GM12878 (cell line): ENCODE results near the gene MGME1. TPM values are rescaled to one million over a fixed set of nuclear protein-coding genes. Genes with fewer than 3 reads are reported as not detected.

ENCODE experiments used
- ATAC-seq: fragments of 200-7000 bp; cut with Tn5 transposase; 3 replicates; pipeline ENCODE4 v1.9.1; 2020; ENCODE audit warnings: mild to moderate bottlenecking, moderate library complexity
- BruUV-seq: library from RNA; stranded (reverse); fragments of 400-500 nt; replicated peaks from 2 replicates; lab custom pipeline; 2021; lab: Mats Ljungman, UMichigan
- CTCF ChIA-PET: fragments of 300-600 bp; sonication (Branson Sonifier 250); formaldehyde crosslinking; extraction: SDS; loops from one replicate; lab custom pipeline; 2021; ENCODE audit warnings: inconsistent platforms; lab: Yijun Ruan, JAX
- POLR2A ChIA-PET: fragments of 350-600 bp; formaldehyde crosslinking; extraction: SDS; loops from one replicate; lab custom pipeline; 2021; ENCODE audit warnings: inconsistent platforms; lab: Charles Lee
- RAD21 ChIA-PET: fragments of 300-600 bp; sonication (Branson Sonifier 250); formaldehyde crosslinking; loops from one replicate; lab custom pipeline; 2023; ENCODE audit warnings: antibody characterized with exemption; ENCODE audit not compliant: unreplicated experiment; lab: Charles Lee
- SMC1A ChIA-PET: fragments of 300-600 bp; sonication (Branson Sonifier 250); formaldehyde crosslinking; loops from one replicate; lab custom pipeline; 2023; ENCODE audit not compliant: unreplicated experiment, uncharacterized antibody; lab: Charles Lee
- DNase-seq: peaks from one replicate; pipeline ENCODE4 v3.0.0-alpha.2; 2011; ENCODE audit warnings: low read depth, low spot score
- FAIRE-seq: peaks from 3 replicates; lab custom pipeline; 2011; peaks lifted over from hg19 to GRCh38; lab: Jason Lieb, UNC
- H2AFZ ChIP-seq: 2 replicates; pipeline ENCODE4 v1.6.0; 2011; ENCODE audit warnings: low read depth, low read length, control low read depth; ENCODE audit not compliant: control insufficient read depth
- H3K27ac ChIP-seq: 2 replicates; pipeline ENCODE4 v1.5.1; 2011; ENCODE audit warnings: control low read depth; ENCODE audit not compliant: control insufficient read depth, insufficient read depth
- H3K27me3 ChIP-seq, 2 experiments: replicated peaks in 1 of 2; 2 replicates each; pipeline versions ENCODE4 v1.6.0 to v1.6.1; 2011; ENCODE audit warnings: low read length in 1 of 2; ENCODE audit not compliant: control insufficient read depth in 2 of 2, insufficient read depth in 2 of 2
- H3K36me3 ChIP-seq, 2 experiments: 2 replicates each; pipeline ENCODE4 v1.5.1; 2011; ENCODE audit warnings: low read length in 1 of 2; ENCODE audit not compliant: control insufficient read depth in 2 of 2, insufficient read depth in 2 of 2
- H3K4me1 ChIP-seq: 2 replicates; pipeline ENCODE4 v1.6.1; 2011; ENCODE audit warnings: mild to moderate bottlenecking, low read length, moderate library complexity, mixed read lengths; ENCODE audit not compliant: control insufficient read depth, insufficient read depth
- H3K4me2 ChIP-seq: 2 replicates; pipeline ENCODE4 v1.6.0; 2011; ENCODE audit warnings: control low read depth; ENCODE audit not compliant: control insufficient read depth, insufficient read depth
- H3K4me3 ChIP-seq: fragments of 200-600 bp; sonication (generic); 2 replicates; pipeline ENCODE4 v1.5.1; 2016
- H3K79me2 ChIP-seq: 2 replicates; pipeline ENCODE4 v1.6.0; 2011; ENCODE audit warnings: low read length; ENCODE audit not compliant: control insufficient read depth, insufficient read depth
- H3K9ac ChIP-seq: 2 replicates; pipeline ENCODE4 v1.8.0; 2011; ENCODE audit warnings: low read length, control low read depth, mixed read lengths; ENCODE audit not compliant: control insufficient read depth, insufficient read depth
- H3K9me3 ChIP-seq: replicated peaks from 3 replicates; pipeline ENCODE4 v1.5.1; 2011; ENCODE audit warnings: mild to moderate bottlenecking, low read length; ENCODE audit not compliant: control insufficient read depth, insufficient read depth
- H4K20me1 ChIP-seq: 2 replicates; pipeline ENCODE4 v1.6.0; 2011; ENCODE audit not compliant: control insufficient read depth, insufficient read depth
- ASH2L ChIP-seq: fragments of 300-600, 200-600 bp; sonication (generic); IDR thresholded peaks from 2 replicates; pipeline ENCODE4 v1.6.1; 2017; ENCODE audit warnings: low read depth, mild to moderate bottlenecking, borderline replicate concordance
- BACH1 ChIP-seq: fragments of 450-650 bp; IDR thresholded peaks from 2 replicates; pipeline ENCODE4 v1.6.1; 2017; ENCODE audit warnings: mild to moderate bottlenecking, borderline replicate concordance
- BCL3 ChIP-seq: IDR thresholded peaks from 2 replicates; pipeline ENCODE4 v1.6.1; 2011; ENCODE audit warnings: borderline replicate concordance, low read depth, mild to moderate bottlenecking, moderate library complexity, low read length; ENCODE audit not compliant: insufficient read depth, poor library complexity, severe bottlenecking
- CHD4 ChIP-seq: fragments of 200-600 bp; sonication (generic); IDR thresholded peaks from 2 replicates; pipeline ENCODE4 v1.6.1; 2016; ENCODE audit warnings: mild to moderate bottlenecking
- FOXM1 ChIP-seq: IDR thresholded peaks from 2 replicates; pipeline ENCODE4 v1.6.1; 2012; ENCODE audit warnings: low read depth, mild to moderate bottlenecking, inconsistent platforms, low read length, moderate library complexity
- PAX8 ChIP-seq: fragments of 450-650 bp; IDR thresholded peaks from 2 replicates; pipeline ENCODE4 v1.6.1; 2017; ENCODE audit warnings: mild to moderate bottlenecking, moderate library complexity
- RAD21 ChIP-seq: IDR thresholded peaks from 2 replicates; pipeline ENCODE4 v1.6.1; 2011; ENCODE audit warnings: mild to moderate bottlenecking, low read depth, low read length, moderate library complexity; ENCODE audit not compliant: insufficient read depth
- SKIL ChIP-seq: fragments of 450-650 bp; IDR thresholded peaks from 2 replicates; pipeline ENCODE4 v1.6.1; 2017; ENCODE audit warnings: mild to moderate bottlenecking, low read depth, inconsistent platforms; ENCODE audit not compliant: poor library complexity, severe bottlenecking
- WGBS: methylation state at CpG from one replicate; pipeline ENCODE4 v1.1.6; 2016; ENCODE audit warnings: low lambda C conversion rate; ENCODE audit not compliant: insufficient replicate concordance, insufficient coverage; ENCODE audit errors: missing lambda C conversion rate; 5-methylcytosine and 5-hydroxymethylcytosine counted together
- in situ Hi-C: fragments of 300-500 bp; cut with MboI; formaldehyde crosslinking; loops from 9 replicates; pipeline ENCODE4 v1.14.3; 2018; ENCODE audit warnings: mixed read lengths
- intact Hi-C: fragments of 100-400 bp; cut with micrococcal nuclease; formaldehyde crosslinking; loops from one replicate; pipeline ENCODE4 v1.14.2; 2022; ENCODE audit not compliant: unreplicated experiment
- polyA plus RNA-seq, 11 experiments: library from polyadenylated mRNA; depleted of rRNA in 4 of 11; unstranded in 6 of 11; stranded (reverse) in 5 of 11; fragments of >200 nt; fragmentation: Nextera tagmentation in 4 of 11; fragmentation: Illumina TruSeq in 1 of 11; extraction: Ambion mirVana in 4 of 11; extraction: Trizol in 1 of 11; gene quantifications; 1 replicate in 1 of 11; 2 replicates in 10 of 11; pipeline versions ENCODE4 v1.2.1 to v1.2.3, GENCODE V29; 2011 to 2016; ENCODE audit warnings: inconsistent platforms in 2 of 11, missing spikeins in 2 of 11, low read depth in 1 of 11
- total RNA-seq, 4 experiments: library from RNA; depleted of rRNA in 3 of 4; stranded (reverse); fragments of >200 nt in 3 of 4; fragmentation: Illumina TruSeq in 1 of 4; extraction: Trizol in 1 of 4; gene quantifications; 2 replicates each; pipeline versions ENCODE4 v1.2.1 to v1.2.3, GENCODE V29; 2013 to 2021

The MGME1 gene
- total and polyA plus RNA-seq, 10 of the 15 experiments (the other 5 are each of a cell fraction or from before 2014, with no cell fraction given), result 13.4 to 44.8 (median 30.6) TPM

- 27% methylated on average over 1 of the region's 1 CpG for WGBS
- FAIRE-seq (no peak), DNase-seq (no peak), ATAC-seq (no peak)
- Histone ChIP-seq H2AFZ (no peak overlapping the region), H3K4me1 (no peaks in the 10 kb centered on the region), H4K20me1 (no peaks in the 10 kb centered on the region; the same call in 1 of the 2 replicates), H3K9ac (no peak overlapping the region), H3K36me3 (no peaks in the 10 kb centered on the region), H3K27me3 (peaks cover 0 to 7% of the 10 kb centered on the region in 2 experiments; a peak in 2 of 4 replicates), H3K4me2 (no peak overlapping the region), H3K4me3 (no peak overlapping the region), H3K9me3 (no peaks in the 10 kb centered on the region), H3K27ac (no peak overlapping the region), H3K79me2 (no peaks in the 10 kb centered on the region)
- CTCF ChIA-PET, result interaction anchor here (1.4 kb wide), 1 partner anchor 13 kb away, joined by 8 read pairs; no protein-coding TSS in a partner anchor
- SMC1A ChIA-PET, result no interaction called here
- intact Hi-C loops (no loop called here), in situ Hi-C loops (no loop called here)
- RAD21 ChIA-PET, result no interaction called here
- POLR2A ChIA-PET, result no interaction called here
- no TSS peak for BruUV-seq
- no peak for TF ChIP-seq BACH1
- no peak for TF ChIP-seq RAD21
- TF ChIP-seq PAX8, result no peak
- no peak for TF ChIP-seq BCL3
- no peak for TF ChIP-seq ASH2L
- no peak for TF ChIP-seq CHD4
- TF ChIP-seq SKIL, result no peak
- TF ChIP-seq FOXM1, result no peak
Observed at GRCh38 chr20:17925940-17926300, 42.9 kb upstream of the MGME1 start.
